GM10847 (cell line): ENCODE results near the gene CNGA3.

Experiments
- POLR2A ChIP-seq: IDR thresholded peaks from 2 replicates; pipeline ENCODE4 v1.6.1; 2011; ENCODE audit not compliant: insufficient read length; ENCODE audit errors: extremely low read depth

The CNGA3 gene

GRCh38 chr2:98412751-98413458 lies 66.6 kb downstream of the CNGA3 start:
- no peak for TF ChIP-seq POLR2A

GRCh38 chr2:98416383-98417159 lies 70.3 kb downstream of the CNGA3 start:
- TF ChIP-seq POLR2A = no peak

- no peak for TF ChIP-seq POLR2A
Measured at GRCh38 chr2:98419544-98419943, 73.3 kb downstream of the CNGA3 start.

- no peak for TF ChIP-seq POLR2A
Measured at GRCh38 chr2:98419977-98420725, 73.9 kb downstream of the CNGA3 start.

GRCh38 chr2:98422449-98422848 lies 76.2 kb downstream of the CNGA3 start:
- no peak for TF ChIP-seq POLR2A

- no peak for TF ChIP-seq POLR2A
Measured at GRCh38 chr2:98426771-98427170, 80.5 kb downstream of the CNGA3 start.

GRCh38 chr2:98432145-98432544 lies 85.9 kb downstream of the CNGA3 start:
- TF ChIP-seq POLR2A = no peak

GRCh38 chr2:98433363-98433964 lies 87.2 kb downstream of the CNGA3 start:
- no peak for TF ChIP-seq POLR2A

GRCh38 chr2:98434492-98434891 lies 88.2 kb downstream of the CNGA3 start:
- no peak for TF ChIP-seq POLR2A

GRCh38 chr2:98436734-98437133 lies 90.5 kb downstream of the CNGA3 start:
- TF ChIP-seq POLR2A = no peak

- no peak for TF ChIP-seq POLR2A
Measured at GRCh38 chr2:98438190-98439133, 92.2 kb downstream of the CNGA3 start.

- no peak for TF ChIP-seq POLR2A
Measured at GRCh38 chr2:98441706-98442450, 95.6 kb downstream of the CNGA3 start.

GRCh38 chr2:98442488-98442887 lies 96.2 kb downstream of the CNGA3 start:
- TF ChIP-seq POLR2A = no peak
